Measurements from ENCODE around the gene PANX3.
A peak's percentile ranks its signal among the peaks of the same experiment; 100 is the strongest.

PANX3 gene

DNA sequence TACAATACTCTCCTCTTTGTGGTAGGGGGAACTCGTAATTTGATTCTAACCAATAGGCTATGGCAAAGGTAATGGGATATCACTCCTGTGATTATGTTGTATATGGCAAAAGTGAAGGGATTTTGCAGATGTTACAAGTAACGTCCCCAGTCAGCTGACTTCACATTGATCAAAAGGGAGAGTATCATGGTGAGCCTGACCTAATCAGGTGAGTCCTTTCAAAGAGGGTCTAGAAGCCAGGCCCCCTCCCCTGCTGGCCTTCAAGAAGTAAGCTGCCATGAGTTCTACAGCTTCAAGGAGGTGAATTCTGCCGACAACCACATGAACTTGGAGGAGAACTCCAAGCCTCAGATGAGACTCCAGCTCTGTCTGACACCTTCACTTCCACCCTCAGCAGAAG lies 31.4 kb downstream of the PANX3 start:
- ATAC-seq = no peak

DNA sequence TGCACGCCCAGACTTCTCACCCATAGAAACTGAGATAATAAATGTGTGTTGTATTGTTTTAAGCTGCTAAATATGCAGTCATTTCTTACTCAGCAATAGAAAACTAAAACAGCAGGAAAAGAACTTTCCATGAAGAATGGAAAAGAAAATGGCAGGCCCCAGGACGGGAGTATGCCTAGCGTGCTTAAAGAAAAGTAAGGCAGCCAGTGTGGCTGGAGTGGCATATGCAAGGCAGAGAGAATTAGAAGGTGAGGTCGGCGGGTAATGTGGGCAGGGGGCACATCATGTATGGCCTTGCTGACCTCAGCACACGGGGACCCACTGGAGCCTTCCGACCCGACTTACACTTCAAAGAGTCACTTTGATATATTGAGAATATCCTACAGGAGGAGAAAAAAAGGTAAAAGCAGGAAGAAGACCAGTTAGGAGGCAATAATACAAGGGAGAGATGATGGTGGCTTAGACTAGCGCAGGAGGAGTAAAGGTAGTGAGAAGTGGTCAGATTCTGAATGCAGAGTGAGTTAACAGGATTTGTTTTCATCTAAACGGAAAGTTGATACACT lies 31.9 kb downstream of the PANX3 start:
- ATAC-seq = no peak
- TF ChIP-seq BACH2 (CRISPR knock-in tag; IDR thresholded peaks at IDR 0.05; ENCODE audit: borderline replicate concordance) = no peak
- TF ChIP-seq, protein P1, sequence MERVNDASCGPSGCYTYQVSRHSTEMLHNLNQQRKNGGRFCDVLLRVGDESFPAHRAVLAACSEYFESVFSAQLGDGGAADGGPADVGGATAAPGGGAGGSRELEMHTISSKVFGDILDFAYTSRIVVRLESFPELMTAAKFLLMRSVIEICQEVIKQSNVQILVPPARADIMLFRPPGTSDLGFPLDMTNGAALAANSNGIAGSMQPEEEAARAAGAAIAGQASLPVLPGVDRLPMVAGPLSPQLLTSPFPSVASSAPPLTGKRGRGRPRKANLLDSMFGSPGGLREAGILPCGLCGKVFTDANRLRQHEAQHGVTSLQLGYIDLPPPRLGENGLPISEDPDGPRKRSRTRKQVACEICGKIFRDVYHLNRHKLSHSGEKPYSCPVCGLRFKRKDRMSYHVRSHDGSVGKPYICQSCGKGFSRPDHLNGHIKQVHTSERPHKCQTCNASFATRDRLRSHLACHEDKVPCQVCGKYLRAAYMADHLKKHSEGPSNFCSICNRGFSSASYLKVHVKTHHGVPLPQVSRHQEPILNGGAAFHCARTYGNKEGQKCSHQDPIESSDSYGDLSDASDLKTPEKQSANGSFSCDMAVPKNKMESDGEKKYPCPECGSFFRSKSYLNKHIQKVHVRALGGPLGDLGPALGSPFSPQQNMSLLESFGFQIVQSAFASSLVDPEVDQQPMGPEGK (CRISPR knock-in tag; IDR thresholded peaks at IDR 0.05; ENCODE audit: borderline replicate concordance) = no peak
- no peak for TF ChIP-seq ZFP3 (CRISPR knock-in tag; IDR thresholded peaks at IDR 0.05)

More for the DNA sequence above, 31.4 kb downstream of the PANX3 start:
- TF ChIP-seq PPARA (CRISPR knock-in tag; IDR thresholded peaks at IDR 0.05; ENCODE audit: borderline replicate concordance) = no peak
- no peak for TF ChIP-seq ZFP30 (CRISPR knock-in tag; IDR thresholded peaks at IDR 0.05)
- TF ChIP-seq, protein P1 (CRISPR knock-in tag; IDR thresholded peaks at IDR 0.05; ENCODE audit: borderline replicate concordance) = no peak
- TF ChIP-seq, protein P2, sequence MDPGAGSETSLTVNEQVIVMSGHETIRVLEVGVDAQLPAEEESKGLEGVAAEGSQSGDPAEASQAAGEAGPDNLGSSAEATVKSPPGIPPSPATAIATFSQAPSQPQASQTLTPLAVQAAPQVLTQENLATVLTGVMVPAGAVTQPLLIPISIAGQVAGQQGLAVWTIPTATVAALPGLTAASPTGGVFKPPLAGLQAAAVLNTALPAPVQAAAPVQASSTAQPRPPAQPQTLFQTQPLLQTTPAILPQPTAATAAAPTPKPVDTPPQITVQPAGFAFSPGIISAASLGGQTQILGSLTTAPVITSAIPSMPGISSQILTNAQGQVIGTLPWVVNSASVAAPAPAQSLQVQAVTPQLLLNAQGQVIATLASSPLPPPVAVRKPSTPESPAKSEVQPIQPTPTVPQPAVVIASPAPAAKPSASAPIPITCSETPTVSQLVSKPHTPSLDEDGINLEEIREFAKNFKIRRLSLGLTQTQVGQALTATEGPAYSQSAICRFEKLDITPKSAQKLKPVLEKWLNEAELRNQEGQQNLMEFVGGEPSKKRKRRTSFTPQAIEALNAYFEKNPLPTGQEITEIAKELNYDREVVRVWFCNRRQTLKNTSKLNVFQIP (CRISPR knock-in tag; IDR thresholded peaks at IDR 0.05; ENCODE audit: borderline replicate concordance, low read depth) = no peak
- TF ChIP-seq, protein P3, sequence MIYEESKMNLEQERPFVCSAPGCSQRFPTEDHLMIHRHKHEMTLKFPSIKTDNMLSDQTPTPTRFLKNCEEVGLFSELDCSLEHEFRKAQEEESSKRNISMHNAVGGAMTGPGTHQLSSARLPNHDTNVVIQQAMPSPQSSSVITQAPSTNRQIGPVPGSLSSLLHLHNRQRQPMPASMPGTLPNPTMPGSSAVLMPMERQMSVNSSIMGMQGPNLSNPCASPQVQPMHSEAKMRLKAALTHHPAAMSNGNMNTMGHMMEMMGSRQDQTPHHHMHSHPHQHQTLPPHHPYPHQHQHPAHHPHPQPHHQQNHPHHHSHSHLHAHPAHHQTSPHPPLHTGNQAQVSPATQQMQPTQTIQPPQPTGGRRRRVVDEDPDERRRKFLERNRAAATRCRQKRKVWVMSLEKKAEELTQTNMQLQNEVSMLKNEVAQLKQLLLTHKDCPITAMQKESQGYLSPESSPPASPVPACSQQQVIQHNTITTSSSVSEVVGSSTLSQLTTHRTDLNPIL (CRISPR knock-in tag; IDR thresholded peaks at IDR 0.05; ENCODE audit: low read depth) = no peak
- no peak for TF ChIP-seq ZC3H10 (CRISPR knock-in tag; IDR thresholded peaks at IDR 0.05)
- TF ChIP-seq TOX (CRISPR knock-in tag; IDR thresholded peaks at IDR 0.05; ENCODE audit: borderline replicate concordance) = no peak
- TF ChIP-seq GLIS3 (CRISPR knock-in tag; IDR thresholded peaks at IDR 0.05) = no peak

DNA sequence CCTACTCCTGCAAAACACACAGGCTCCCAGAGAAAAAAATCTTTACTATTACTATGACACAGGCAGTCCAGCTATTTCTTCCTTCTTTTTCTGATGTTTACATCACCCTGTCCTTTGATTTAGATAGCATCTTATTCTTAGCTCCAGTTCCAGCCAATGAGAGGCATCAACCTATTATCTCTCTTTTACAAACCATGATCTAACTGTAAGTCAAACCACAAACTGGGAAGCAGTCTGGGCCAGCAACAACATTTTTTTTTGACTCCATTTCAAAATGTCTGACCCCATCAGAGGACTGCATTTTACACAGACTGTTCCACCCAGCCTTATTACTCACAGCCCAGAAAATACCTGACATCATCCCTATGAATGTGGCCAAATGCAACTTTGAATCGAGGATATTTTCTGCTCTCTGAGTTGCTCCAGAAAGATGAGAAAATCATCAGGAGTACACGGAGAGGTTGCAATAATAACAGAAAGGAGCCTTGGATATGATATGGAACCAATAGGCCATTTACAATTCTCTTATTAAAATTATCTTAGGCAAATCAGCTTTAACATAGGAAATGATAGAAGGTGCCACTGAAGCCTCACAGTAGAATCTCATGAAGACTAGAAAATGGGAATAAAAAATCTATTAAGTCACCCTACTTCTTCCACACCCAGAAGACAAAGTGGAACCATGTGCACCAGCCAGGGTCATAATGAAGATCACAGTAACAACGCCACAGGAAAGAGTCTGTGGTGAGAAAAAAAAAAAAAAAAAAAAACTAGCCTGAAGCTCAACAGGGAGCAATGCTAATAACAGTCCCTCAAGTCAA lies 32.6 kb downstream of the PANX3 start:
- TF ChIP-seq SNAI2 (CRISPR knock-in tag; IDR thresholded peaks at IDR 0.05) (no peak), ZFP3 (CRISPR knock-in tag; IDR thresholded peaks at IDR 0.05) (no peak), TOX (CRISPR knock-in tag; IDR thresholded peaks at IDR 0.05; ENCODE audit: borderline replicate concordance) (no peak), ZNF565 (CRISPR knock-in tag; conservative IDR thresholded peaks at IDR 0.05; ENCODE audit: low read depth) (no peak)
- ATAC-seq = peak; percentile 50

DNA sequence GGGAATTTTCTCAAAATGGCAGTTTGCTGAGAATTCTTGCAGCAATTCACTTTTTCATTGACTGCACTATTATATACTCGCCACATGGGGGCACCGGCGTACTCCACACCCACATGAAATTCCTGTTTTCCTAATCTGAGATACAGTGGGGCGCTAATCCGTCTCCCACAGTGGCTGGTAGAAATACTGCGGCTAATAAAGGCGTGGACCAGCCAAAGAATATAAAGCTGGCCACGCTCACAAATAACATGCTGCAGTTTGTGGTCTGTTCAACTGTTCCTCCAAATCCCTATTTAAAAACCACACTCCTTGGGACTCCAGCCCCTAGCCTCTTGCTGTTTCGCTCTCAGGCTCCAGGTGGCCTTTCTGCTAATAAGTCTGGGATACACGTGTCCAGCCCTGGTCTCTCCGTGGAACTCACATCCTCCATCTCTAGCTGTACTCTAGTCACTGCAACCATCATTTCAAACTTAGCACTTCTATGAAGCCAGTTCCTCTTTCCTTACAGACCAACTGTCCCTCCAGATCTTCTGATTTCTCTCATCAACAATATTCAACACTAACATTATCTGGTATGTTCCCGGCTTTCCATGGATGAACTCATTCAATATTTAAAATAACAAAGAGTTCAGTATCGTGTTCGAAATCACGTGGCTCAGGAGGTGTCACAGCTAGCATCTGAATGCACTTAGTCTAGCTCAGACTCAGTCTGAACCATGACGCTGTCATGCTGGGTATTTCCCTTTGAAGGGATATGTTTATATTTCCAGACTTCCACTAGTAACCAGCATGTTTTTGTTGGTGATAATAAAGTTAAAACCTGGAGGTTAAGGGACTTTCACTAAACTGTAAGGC lies 33.4 kb downstream of the PANX3 start:
- no peak for TF ChIP-seq RARB (CRISPR knock-in tag; IDR thresholded peaks at IDR 0.05)
- TF ChIP-seq TCF4 (CRISPR knock-in tag; IDR thresholded peaks at IDR 0.05; ENCODE audit: borderline replicate concordance) = 0 out of 2 replicates have a peak, but pooled peaks have one; percentile 19

DNA sequence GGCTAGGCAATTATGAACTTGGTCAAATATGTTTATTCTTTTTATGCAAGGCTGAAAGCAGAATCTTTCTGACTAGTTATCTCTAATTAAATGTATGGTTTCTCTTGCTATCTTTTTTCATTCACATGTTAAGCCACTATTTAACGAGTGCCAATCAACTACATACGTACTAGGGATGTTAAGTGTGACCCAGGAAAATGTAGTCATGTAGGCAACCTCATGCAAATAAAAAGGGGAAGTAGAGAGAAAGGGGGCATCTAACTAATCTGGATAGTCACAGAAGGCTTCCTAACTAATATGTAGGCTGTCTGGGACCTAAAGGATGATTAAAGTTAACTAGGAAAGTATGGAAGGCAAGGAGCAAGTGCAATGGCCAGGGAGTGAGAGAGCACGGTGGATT lies 34.9 kb downstream of the PANX3 start:
- TF ChIP-seq, protein P4, sequence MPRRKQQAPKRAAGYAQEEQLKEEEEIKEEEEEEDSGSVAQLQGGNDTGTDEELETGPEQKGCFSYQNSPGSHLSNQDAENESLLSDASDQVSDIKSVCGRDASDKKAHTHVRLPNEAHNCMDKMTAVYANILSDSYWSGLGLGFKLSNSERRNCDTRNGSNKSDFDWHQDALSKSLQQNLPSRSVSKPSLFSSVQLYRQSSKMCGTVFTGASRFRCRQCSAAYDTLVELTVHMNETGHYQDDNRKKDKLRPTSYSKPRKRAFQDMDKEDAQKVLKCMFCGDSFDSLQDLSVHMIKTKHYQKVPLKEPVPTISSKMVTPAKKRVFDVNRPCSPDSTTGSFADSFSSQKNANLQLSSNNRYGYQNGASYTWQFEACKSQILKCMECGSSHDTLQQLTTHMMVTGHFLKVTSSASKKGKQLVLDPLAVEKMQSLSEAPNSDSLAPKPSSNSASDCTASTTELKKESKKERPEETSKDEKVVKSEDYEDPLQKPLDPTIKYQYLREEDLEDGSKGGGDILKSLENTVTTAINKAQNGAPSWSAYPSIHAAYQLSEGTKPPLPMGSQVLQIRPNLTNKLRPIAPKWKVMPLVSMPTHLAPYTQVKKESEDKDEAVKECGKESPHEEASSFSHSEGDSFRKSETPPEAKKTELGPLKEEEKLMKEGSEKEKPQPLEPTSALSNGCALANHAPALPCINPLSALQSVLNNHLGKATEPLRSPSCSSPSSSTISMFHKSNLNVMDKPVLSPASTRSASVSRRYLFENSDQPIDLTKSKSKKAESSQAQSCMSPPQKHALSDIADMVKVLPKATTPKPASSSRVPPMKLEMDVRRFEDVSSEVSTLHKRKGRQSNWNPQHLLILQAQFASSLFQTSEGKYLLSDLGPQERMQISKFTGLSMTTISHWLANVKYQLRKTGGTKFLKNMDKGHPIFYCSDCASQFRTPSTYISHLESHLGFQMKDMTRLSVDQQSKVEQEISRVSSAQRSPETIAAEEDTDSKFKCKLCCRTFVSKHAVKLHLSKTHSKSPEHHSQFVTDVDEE (CRISPR knock-in tag; IDR thresholded peaks at IDR 0.05) = no peak
- TF ChIP-seq, protein P1 (CRISPR knock-in tag; IDR thresholded peaks at IDR 0.05; ENCODE audit: borderline replicate concordance) = no peak
- no peak for TF ChIP-seq ESRRG (CRISPR knock-in tag; IDR thresholded peaks at IDR 0.05)
- no peak for TF ChIP-seq SNAI2 (CRISPR knock-in tag; IDR thresholded peaks at IDR 0.05)
- no peak for TF ChIP-seq ZNF565 (CRISPR knock-in tag; conservative IDR thresholded peaks at IDR 0.05; ENCODE audit: low read depth)
- no peak for TF ChIP-seq PPARA (CRISPR knock-in tag; IDR thresholded peaks at IDR 0.05; ENCODE audit: borderline replicate concordance)
- ATAC-seq = no peak

More for the DNA sequence above, 33.4 kb downstream of the PANX3 start:
- peak; percentile 87 for ATAC-seq

Measured in SK-N-SH treated with all-trans-retinoic acid at 6 μM for 48 hours (cell line).